Measurements from ENCODE around the gene SPATS1.

Gene SPATS1

DNA sequence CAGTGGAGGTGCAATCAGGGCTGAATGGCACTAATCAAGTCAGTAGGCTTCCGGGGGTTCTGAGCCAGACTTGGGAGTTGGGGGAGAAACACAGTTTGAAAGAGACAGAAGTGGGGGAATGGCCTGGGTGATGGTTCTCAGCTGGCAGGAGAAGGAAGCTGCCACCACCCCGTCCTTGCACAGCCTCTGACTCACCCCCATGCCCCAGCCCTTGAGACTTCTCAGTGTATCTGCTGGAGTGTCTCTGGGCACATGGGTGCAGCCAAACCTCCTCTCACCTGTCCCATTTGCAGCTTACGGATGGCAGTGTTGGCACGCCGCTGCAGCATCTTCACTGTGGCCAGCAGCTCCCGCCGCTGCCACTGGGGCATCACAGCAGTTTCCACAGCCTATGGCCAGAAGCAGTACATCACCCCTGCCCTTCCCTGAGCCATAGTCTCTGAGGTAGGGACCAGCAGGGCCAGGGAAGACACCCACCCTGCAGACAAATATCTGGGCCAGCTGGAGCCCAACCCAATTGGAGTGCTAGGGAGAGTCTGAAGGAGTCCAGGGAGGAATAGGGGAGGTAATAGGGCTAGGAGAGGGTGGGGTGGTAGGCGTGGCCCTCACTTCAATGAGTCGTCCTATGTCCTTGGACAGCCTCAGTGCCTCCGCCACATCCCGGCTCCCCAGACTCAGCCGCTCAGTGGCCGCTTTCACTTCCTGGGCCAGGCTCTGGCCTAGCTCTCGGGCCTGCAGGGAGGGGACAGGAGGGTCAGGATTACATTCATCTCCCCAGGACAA, 40.5 kb upstream of the SPATS1 start:
- no peaks in the 10 kb centered on the region for H3K4me1 ChIP-seq (ENCODE audit: insufficient read depth, poor library complexity, severe bottlenecking)
- peaks cover 43% of the 10 kb centered on the region for H3K36me3 ChIP-seq (ENCODE audit: low read depth)

DNA sequence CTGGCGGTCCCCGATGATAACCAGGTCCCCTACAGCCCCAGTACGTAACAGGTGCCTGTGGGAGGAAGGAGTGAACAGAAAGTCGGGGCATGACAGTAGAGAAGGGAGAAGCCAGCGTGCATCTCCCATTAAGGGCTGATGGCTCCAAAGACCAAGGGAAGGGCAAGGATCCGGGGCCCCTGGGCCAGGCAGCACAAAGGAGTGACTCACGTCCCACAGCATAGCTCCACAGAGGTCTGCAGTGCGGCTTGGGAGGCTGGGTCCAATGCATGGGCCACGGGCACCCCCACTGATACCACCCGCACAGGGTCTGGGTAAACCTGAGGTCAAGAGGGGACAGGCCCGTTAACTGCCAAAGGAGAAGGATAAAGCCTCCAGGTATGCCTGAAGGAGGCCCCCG, 39.6 kb upstream of the SPATS1 start:
- H3K4me1 ChIP-seq (ENCODE audit: insufficient read depth, poor library complexity, severe bottlenecking), result no peaks in the 10 kb centered on the region
- DNase-seq (ENCODE audit: low spot score) (no peak), ATAC-seq (ENCODE audit: low read depth) (no peak)
- H3K36me3 ChIP-seq (ENCODE audit: low read depth), result peaks cover 44% of the 10 kb centered on the region
- no peaks in the 10 kb centered on the region for H3K9me3 ChIP-seq (ENCODE audit: severe bottlenecking)
- H3K27ac ChIP-seq (ENCODE audit: poor library complexity, severe bottlenecking), result no peak overlapping the region
- peaks cover 5% of the 10 kb centered on the region for H3K27me3 ChIP-seq (ENCODE audit: insufficient read depth, poor library complexity, severe bottlenecking)
- H3K4me3 ChIP-seq (ENCODE audit: severe bottlenecking), result no peak overlapping the region
- TF ChIP-seq, protein P1, sequence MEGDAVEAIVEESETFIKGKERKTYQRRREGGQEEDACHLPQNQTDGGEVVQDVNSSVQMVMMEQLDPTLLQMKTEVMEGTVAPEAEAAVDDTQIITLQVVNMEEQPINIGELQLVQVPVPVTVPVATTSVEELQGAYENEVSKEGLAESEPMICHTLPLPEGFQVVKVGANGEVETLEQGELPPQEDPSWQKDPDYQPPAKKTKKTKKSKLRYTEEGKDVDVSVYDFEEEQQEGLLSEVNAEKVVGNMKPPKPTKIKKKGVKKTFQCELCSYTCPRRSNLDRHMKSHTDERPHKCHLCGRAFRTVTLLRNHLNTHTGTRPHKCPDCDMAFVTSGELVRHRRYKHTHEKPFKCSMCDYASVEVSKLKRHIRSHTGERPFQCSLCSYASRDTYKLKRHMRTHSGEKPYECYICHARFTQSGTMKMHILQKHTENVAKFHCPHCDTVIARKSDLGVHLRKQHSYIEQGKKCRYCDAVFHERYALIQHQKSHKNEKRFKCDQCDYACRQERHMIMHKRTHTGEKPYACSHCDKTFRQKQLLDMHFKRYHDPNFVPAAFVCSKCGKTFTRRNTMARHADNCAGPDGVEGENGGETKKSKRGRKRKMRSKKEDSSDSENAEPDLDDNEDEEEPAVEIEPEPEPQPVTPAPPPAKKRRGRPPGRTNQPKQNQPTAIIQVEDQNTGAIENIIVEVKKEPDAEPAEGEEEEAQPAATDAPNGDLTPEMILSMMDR (IDR thresholded peaks at IDR 0.05; ENCODE audit: poor library complexity, severe bottlenecking), result no peak

More for the DNA sequence above, 40.5 kb upstream of the SPATS1 start:
- DNase-seq (ENCODE audit: low spot score) (no peak), ATAC-seq (ENCODE audit: low read depth) (no peak)
- peaks cover 13% of the 10 kb centered on the region for H3K27me3 ChIP-seq (ENCODE audit: insufficient read depth, poor library complexity, severe bottlenecking)
- H3K27ac ChIP-seq (ENCODE audit: poor library complexity, severe bottlenecking), result no peak overlapping the region
- no peak overlapping the region for H3K4me3 ChIP-seq (ENCODE audit: severe bottlenecking)
- no peaks in the 10 kb centered on the region for H3K9me3 ChIP-seq (ENCODE audit: severe bottlenecking)
- TF ChIP-seq, protein P1 (IDR thresholded peaks at IDR 0.05; ENCODE audit: poor library complexity, severe bottlenecking), result no peak

DNA sequence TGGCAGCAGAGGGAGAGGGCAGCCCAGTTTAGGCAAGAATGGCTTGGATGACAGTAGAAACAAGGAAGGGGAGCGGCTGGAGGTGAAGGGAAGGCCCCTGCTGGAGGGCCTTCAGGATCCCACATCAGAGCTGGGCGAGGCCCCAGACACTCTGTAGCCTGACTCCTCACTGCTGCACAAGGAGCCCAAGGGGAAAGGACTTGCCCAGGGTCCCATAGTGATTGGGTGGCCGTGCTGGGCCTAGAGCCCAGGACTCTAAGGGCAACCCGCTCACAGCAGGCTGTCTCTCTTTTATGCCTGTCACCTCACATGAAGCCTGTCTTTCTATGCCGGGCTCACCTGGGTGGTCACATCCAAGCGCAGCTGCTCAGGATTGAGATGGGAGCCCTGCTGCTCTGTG, 38.6 kb upstream of the SPATS1 start:
- TF ChIP-seq, protein P1 (IDR thresholded peaks at IDR 0.05; ENCODE audit: poor library complexity, severe bottlenecking), result no peak
- Histone ChIP-seq H3K36me3 (ENCODE audit: low read depth) (peaks cover 54% of the 10 kb centered on the region), H3K4me1 (ENCODE audit: insufficient read depth, poor library complexity, severe bottlenecking) (peaks cover under 1% of the 10 kb centered on the region), H3K27ac (ENCODE audit: poor library complexity, severe bottlenecking) (no peak overlapping the region), H3K4me3 (ENCODE audit: severe bottlenecking) (no peak overlapping the region), H3K27me3 (ENCODE audit: insufficient read depth, poor library complexity, severe bottlenecking) (no peaks in the 10 kb centered on the region), H3K9me3 (ENCODE audit: severe bottlenecking) (no peaks in the 10 kb centered on the region)
- DNase-seq (ENCODE audit: low spot score), result no peak
- no peak for ATAC-seq (ENCODE audit: low read depth)

DNA sequence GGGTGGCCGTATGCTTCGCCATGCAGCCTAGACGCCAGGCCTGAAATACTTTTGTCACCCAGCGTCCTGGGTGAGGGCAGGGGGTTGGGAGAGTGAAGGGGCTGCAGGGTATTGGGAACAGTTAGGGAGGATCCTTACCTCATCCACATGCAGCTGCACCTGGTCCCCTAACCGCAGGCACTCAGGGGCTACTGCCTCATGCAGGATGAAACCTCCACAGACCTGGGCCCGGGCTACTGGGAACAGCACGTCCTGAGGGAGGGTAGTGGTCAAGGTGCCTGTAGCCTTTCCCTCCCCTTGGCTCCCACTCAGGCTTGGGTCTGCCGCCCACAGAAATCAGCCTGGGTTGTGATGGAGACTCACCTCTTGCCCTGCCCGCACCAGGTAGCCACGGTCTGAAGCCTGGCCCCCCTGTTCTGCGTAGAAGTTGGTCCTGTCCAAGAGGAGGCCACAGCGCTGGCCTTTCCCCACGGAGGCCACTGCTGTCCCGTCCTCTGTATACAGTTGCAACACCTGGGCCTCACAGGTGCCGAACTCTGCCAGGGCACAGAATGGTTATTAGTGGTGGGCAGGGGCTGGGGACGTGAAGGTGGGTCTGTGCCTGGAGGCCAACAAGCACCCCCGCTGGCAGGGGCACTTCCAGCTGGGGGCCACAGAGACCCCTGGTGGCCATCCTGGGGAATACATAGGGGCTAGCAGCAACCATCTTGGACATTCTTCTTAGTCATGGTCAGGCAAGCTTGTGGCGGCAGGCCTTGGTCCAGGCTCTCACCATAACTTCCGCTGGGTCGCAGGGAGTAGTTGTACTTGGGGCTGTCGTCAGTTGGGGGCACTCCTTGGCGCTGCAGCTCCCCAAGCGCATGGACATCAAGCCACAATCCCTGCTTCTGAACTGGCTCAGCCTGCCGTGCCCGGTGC, 37.9 kb upstream of the SPATS1 start:
- Histone ChIP-seq H3K4me3 (ENCODE audit: severe bottlenecking) (no peak overlapping the region), H3K36me3 (ENCODE audit: low read depth) (peaks cover 60% of the 10 kb centered on the region), H3K27me3 (ENCODE audit: insufficient read depth, poor library complexity, severe bottlenecking) (no peaks in the 10 kb centered on the region), H3K9me3 (ENCODE audit: severe bottlenecking) (no peaks in the 10 kb centered on the region), H3K27ac (ENCODE audit: poor library complexity, severe bottlenecking) (no peak overlapping the region), H3K4me1 (ENCODE audit: insufficient read depth, poor library complexity, severe bottlenecking) (peaks cover 7% of the 10 kb centered on the region)
- TF ChIP-seq, protein P1 (IDR thresholded peaks at IDR 0.05; ENCODE audit: poor library complexity, severe bottlenecking), result peak; percentile 61
- no peak for DNase-seq (ENCODE audit: low spot score)
- ATAC-seq (ENCODE audit: low read depth), result peak; percentile 37; the same call in 1 of the 3 replicates

Data from RWPE2 (cell line).